Cerebellar nuclear complex (tissue), 1 donor: ENCODE measurements around the gene CCDC60.

Source experiments
- DNase-seq, 2 experiments: peaks; one replicate each; lab custom pipeline; 2025; lab: John Stamatoyannopoulos, UW

CCDC60 gene

GRCh38 chr12:119385659-119386058, 51.1 kb downstream of the CCDC60 start:
- no peak for DNase-seq

- no peak for DNase-seq
Measured at GRCh38 chr12:119389687-119390086, 55.2 kb downstream of the CCDC60 start.

- no peak for DNase-seq
Measured at GRCh38 chr12:119391673-119392072, 57.1 kb downstream of the CCDC60 start.

- DNase-seq = no peak
Measured at GRCh38 chr12:119393677-119394076, 59.1 kb downstream of the CCDC60 start.

GRCh38 chr12:119397540-119397939, 63.0 kb downstream of the CCDC60 start:
- no peak for DNase-seq

- no peak for DNase-seq
Measured at GRCh38 chr12:119398190-119398589, 63.7 kb downstream of the CCDC60 start.

- no peak for DNase-seq
Measured at GRCh38 chr12:119399301-119399700, 64.8 kb downstream of the CCDC60 start.

GRCh38 chr12:119406308-119406707, 71.8 kb downstream of the CCDC60 start:
- DNase-seq = no peak

- DNase-seq = no peak
Measured at GRCh38 chr12:119406811-119407210, 72.3 kb downstream of the CCDC60 start.

- no peak for DNase-seq
Measured at GRCh38 chr12:119409043-119409442, 74.5 kb downstream of the CCDC60 start.

- DNase-seq = no peak
Measured at GRCh38 chr12:119410396-119410795, 75.9 kb downstream of the CCDC60 start.

- DNase-seq = no peak
Measured at GRCh38 chr12:119412306-119412705, 77.8 kb downstream of the CCDC60 start.

GRCh38 chr12:119412811-119413794, 78.6 kb downstream of the CCDC60 start:
- peak in 1 of 2 experiments; percentile 46 for DNase-seq

GRCh38 chr12:119415714-119416113, 81.2 kb downstream of the CCDC60 start:
- DNase-seq = no peak

- DNase-seq = no peak
Measured at GRCh38 chr12:119417440-119417839, 82.9 kb downstream of the CCDC60 start.

- DNase-seq = no peak
Measured at GRCh38 chr12:119419381-119419780, 84.9 kb downstream of the CCDC60 start.

GRCh38 chr12:119423285-119423684, 88.8 kb downstream of the CCDC60 start:
- DNase-seq = no peak

GRCh38 chr12:119425623-119426022, 91.1 kb downstream of the CCDC60 start:
- DNase-seq = no peak

GRCh38 chr12:119431151-119431550, 96.6 kb downstream of the CCDC60 start:
- no peak for DNase-seq

- DNase-seq = no peak
Measured at GRCh38 chr12:119432949-119433348, 98.4 kb downstream of the CCDC60 start.

GRCh38 chr12:119440803-119441360, 106.4 kb downstream of the CCDC60 start:
- DNase-seq = no peak

GRCh38 chr12:119444462-119445044, 110.0 kb downstream of the CCDC60 start:
- DNase-seq = no peak

- no peak for DNase-seq
Measured at GRCh38 chr12:119446459-119446858, 111.9 kb downstream of the CCDC60 start.
